OCI-LY1 (cell line): ENCODE results near the gene CAMK2D.

Experiments
- CTCF ChIP-seq: fragments of 200-600 bp; sonication (generic), shearing (Covaris generic); IDR thresholded peaks from 2 replicates; pipeline ENCODE4 v1.5.1; 2017; ENCODE audit warnings: mild to moderate bottlenecking, antibody characterized with exemption, low read length, moderate library complexity, mixed read lengths
- EZH2 ChIP-seq: fragments of 200-600 bp; sonication (generic), shearing (Covaris generic); IDR thresholded peaks from 2 replicates; pipeline ENCODE4 v1.8.0; 2017; ENCODE audit warnings: borderline replicate concordance, mixed run types, mild to moderate bottlenecking, antibody characterized with exemption, low read length, moderate library complexity, mixed read lengths

GRCh38 chr4:113708250-113708649 is 53.3 kb downstream of the CAMK2D start:
- TF ChIP-seq EZH2 (no peak), CTCF (no peak)
